PC-9 (cell line): ENCODE measurements around the gene NCOR2. TPM values are rescaled to one million over a fixed set of nuclear protein-coding genes. Genes with fewer than 3 reads are reported as not detected.
A peak's percentile ranks its signal among the peaks of the same experiment; 100 is the strongest.

Source experiments
- BruUV-seq: library from RNA; stranded (reverse); fragments of 400-500 nt; replicated peaks from 2 replicates; lab custom pipeline; 2021; lab: Mats Ljungman, UMichigan
- CTCF ChIA-PET: fragments of 300-600 bp; sonication (Branson Sonifier 250); formaldehyde crosslinking; loops from one replicate; lab custom pipeline; 2022; ENCODE audit warnings: antibody characterized with exemption; lab: Charles Lee
- POLR2A ChIA-PET: fragments of 300-600 bp; sonication (Branson Sonifier 250); formaldehyde crosslinking; loops from one replicate; lab custom pipeline; 2022; ENCODE audit warnings: antibody characterized with exemption; ENCODE audit not compliant: unreplicated experiment; lab: Charles Lee
- DNase-seq, 2 experiments: peaks; one replicate each; pipeline versions ENCODE4 v3.0.0 to v3.0.0-alpha.2; 2015 to 2022; ENCODE audit warnings: mixed read lengths in 1 of 2
- H2AFZ ChIP-seq: fragments of 200-600 bp; sonication (generic); 2 replicates; pipeline ENCODE4 v1.8.1; 2017; ENCODE audit warnings: antibody characterized with exemption
- H3F3A ChIP-seq: fragments of 200-600 bp; sonication (generic); 2 replicates; pipeline ENCODE4 v1.8.1; 2017; ENCODE audit warnings: antibody characterized with exemption, mild to moderate bottlenecking, low read depth; ENCODE audit not compliant: insufficient read depth
- H3K27ac ChIP-seq: fragments of 200-600 bp; sonication (generic); 2 replicates; pipeline ENCODE4 v1.6.1; 2016; ENCODE audit warnings: mixed run types
- H3K27me3 ChIP-seq: fragments of 200-600 bp; sonication (generic); 2 replicates; pipeline ENCODE4 v1.6.1; 2016; ENCODE audit warnings: low read depth, mixed run types; ENCODE audit not compliant: insufficient read depth
- H3K36me3 ChIP-seq: fragments of 200-600 bp; sonication (generic); 2 replicates; pipeline ENCODE4 v1.6.1; 2016; ENCODE audit warnings: low read depth, mixed run types
- H3K4me1 ChIP-seq: fragments of 200-600 bp; sonication (generic); replicated peaks from 2 replicates; pipeline ENCODE4 v1.6.1; 2016; ENCODE audit warnings: mixed run types; ENCODE audit not compliant: insufficient read depth
- H3K4me2 ChIP-seq: fragments of 200-600 bp; sonication (generic); 2 replicates; pipeline ENCODE4 v1.6.1; 2017; ENCODE audit warnings: mixed run types
- H3K4me3 ChIP-seq: fragments of 200-600 bp; sonication (generic); 2 replicates; pipeline ENCODE4 v1.6.1; 2016; ENCODE audit warnings: mixed run types
- H3K79me2 ChIP-seq: fragments of 200-600 bp; sonication (generic); 2 replicates; pipeline ENCODE4 v1.6.1; 2017; ENCODE audit warnings: low read depth, mixed run types
- H3K9me2 ChIP-seq: fragments of 200-600 bp; sonication (generic); 2 replicates; pipeline ENCODE4 v1.8.1; 2017; ENCODE audit warnings: mild to moderate bottlenecking; ENCODE audit not compliant: insufficient read depth
- H3K9me3 ChIP-seq: fragments of 200-600 bp; sonication (generic); 2 replicates; pipeline ENCODE4 v1.8.1; 2016; ENCODE audit warnings: low read depth; ENCODE audit not compliant: insufficient read depth
- H4K20me1 ChIP-seq: fragments of 200-600 bp; sonication (generic); 2 replicates; pipeline ENCODE4 v1.8.1; 2017; ENCODE audit not compliant: insufficient read depth
- CTCF ChIP-seq: fragments of 200-600 bp; sonication (generic); conservative IDR thresholded peaks from 2 replicates; pipeline ENCODE4 v1.6.1; 2017; ENCODE audit warnings: mixed run types, antibody characterized with exemption, mild to moderate bottlenecking, moderate library complexity
- EZH2 ChIP-seq: fragments of 200-600 bp; sonication (generic); IDR thresholded peaks from 2 replicates; pipeline ENCODE4 v1.8.0; 2017; ENCODE audit warnings: antibody characterized with exemption, low read depth
- intact Hi-C: fragments of 100-400 bp; cut with micrococcal nuclease; formaldehyde crosslinking; loops from one replicate; pipeline ENCODE4 v1.10.0; 2022; ENCODE audit not compliant: unreplicated experiment
- total RNA-seq: library from RNA; stranded (reverse); gene quantifications from 2 replicates; pipeline ENCODE4 v1.2.3, GENCODE V29; 2021

NCOR2 gene
- total RNA-seq, 1 experiment from 2014 or later = 319 TPM

DNA sequence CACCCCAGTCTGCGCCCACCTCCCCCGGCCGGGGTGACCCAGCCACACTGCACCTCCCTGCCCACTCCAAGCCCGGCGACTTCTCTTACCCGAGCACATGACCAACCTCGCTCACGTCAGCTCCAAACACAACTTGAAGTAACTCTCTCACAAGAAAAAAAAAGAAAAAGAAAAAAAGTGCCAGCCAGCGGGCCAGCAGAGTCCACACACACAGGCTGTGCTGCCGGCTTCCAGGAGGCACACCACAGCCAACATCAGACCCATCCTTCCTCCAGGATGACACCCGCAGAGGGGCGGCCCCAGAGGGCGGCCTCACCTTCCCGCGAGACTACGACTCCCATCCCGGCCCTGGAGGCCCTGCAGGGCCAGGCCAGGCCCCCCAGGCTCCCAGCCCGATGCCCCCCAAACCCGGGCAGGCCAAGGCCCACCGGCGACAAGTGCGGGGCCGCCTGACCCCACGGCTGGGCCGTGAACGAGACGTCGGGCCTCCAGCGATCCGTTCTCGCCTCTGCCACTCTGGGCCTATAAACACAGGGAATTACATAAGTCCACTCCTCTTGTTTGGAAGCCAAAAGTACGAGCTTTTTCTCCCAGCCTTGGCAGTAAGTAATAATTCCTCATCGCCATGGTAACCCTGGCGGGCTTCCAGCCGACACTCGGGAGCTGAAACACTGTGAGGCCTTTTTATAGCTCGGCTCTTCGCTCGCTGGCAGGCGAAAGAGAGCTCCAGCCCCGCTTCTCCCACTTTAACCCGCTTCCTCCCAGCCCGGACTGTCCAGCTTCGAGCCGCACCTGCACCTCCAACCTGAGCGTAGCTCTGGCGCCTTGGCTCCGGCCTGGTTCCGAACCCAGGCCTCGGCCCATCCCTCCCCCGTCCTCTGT lies 49.1 kb downstream of the NCOR2 start:
- Histone ChIP-seq H3F3A (peaks cover 74% of the 10 kb centered on the region), H3K9me3 (no peaks in the 10 kb centered on the region), H3K9me2 (no peaks in the 10 kb centered on the region), H3K27ac (peak overlapping the region; percentile 91), H3K4me2 (peak overlapping the region; percentile 98), H3K79me2 (peaks cover 85% of the 10 kb centered on the region), H4K20me1 (peaks cover 23% of the 10 kb centered on the region; the same call in 1 of the 2 replicates), H3K4me3 (peak overlapping the region; percentile 59), H3K4me1 (peaks cover 54% of the 10 kb centered on the region), H3K27me3 (no peaks in the 10 kb centered on the region), H2AFZ (peak overlapping the region; percentile 56; the same call in 1 of the 2 replicates), H3K36me3 (0 out of 2 replicates have a peak, but pooled peaks cover 5% of the 10 kb centered on the region)
- POLR2A ChIA-PET = interaction anchor here (0.6 to 1.4 kb wide), 2 partner anchors 65 to 122 kb away, joined by 5 to 10 read pairs; no protein-coding TSS in a partner anchor
- CTCF ChIA-PET = interaction anchor here (0.6 to 1.3 kb wide), 2 partner anchors 26 to 54 kb away, joined by 3 read pairs; no protein-coding TSS in a partner anchor
- no TSS peak for BruUV-seq
- intact Hi-C loops = loop anchor here (1.0 to 10.0 kb wide), 6 partner anchors 24 to 543 kb away; partner anchors contain the start of genes CCDC92, UBC and ZNF664
- no peak for TF ChIP-seq EZH2
- no peak for TF ChIP-seq CTCF
- DNase-seq = peak; percentile 95
